GM23338 (cell line): ENCODE results near the gene SPRING1. TPM values are rescaled to one million over a fixed set of nuclear protein-coding genes. Genes with fewer than 3 reads are reported as not detected.

ENCODE experiments used
- ATAC-seq: fragments of 200-7000 bp; cut with Tn5 transposase; 3 replicates; pipeline ENCODE4 v1.9.1; 2020
- DNase-seq: peaks from one replicate; pipeline ENCODE4 v3.0.0-alpha.2; 2015; ENCODE audit warnings: low spot score
- H2AFZ ChIP-seq: fragments of 200-600 bp; sonication (generic); 2 replicates; pipeline ENCODE4 v1.8.0; 2016; ENCODE audit warnings: antibody characterized with exemption, mild to moderate bottlenecking, moderate library complexity
- H3F3A ChIP-seq: fragments of 200-600 bp; sonication (generic); replicated peaks from 2 replicates; pipeline ENCODE4 v1.8.0; 2017; ENCODE audit warnings: antibody characterized with exemption, mixed run types, low read depth
- H3K27ac ChIP-seq: fragments of 200-600 bp; sonication (generic); 2 replicates; pipeline ENCODE4 v1.6.1; 2016; ENCODE audit warnings: low read depth
- H3K27me3 ChIP-seq: fragments of 200-600 bp; sonication (generic); 2 replicates; pipeline ENCODE4 v1.8.0; 2016; ENCODE audit warnings: mild to moderate bottlenecking, mixed run types, moderate library complexity; ENCODE audit not compliant: insufficient read depth
- H3K36me3 ChIP-seq: fragments of 200-600 bp; sonication (generic); 2 replicates; pipeline ENCODE4 v1.8.0; 2016; ENCODE audit warnings: mild to moderate bottlenecking; ENCODE audit not compliant: insufficient read depth
- H3K4me1 ChIP-seq: fragments of 200-600 bp; sonication (generic); 2 replicates; pipeline ENCODE4 v1.8.0; 2016; ENCODE audit warnings: mild to moderate bottlenecking, moderate library complexity; ENCODE audit not compliant: insufficient read depth
- H3K4me2 ChIP-seq: fragments of 200-600 bp; sonication (generic); 2 replicates; pipeline ENCODE4 v1.7.1; 2017; ENCODE audit warnings: mixed run types
- H3K4me3 ChIP-seq: fragments of 200-600 bp; sonication (generic); 2 replicates; pipeline ENCODE4 v1.6.1; 2016; ENCODE audit warnings: mixed run types
- H3K79me2 ChIP-seq: fragments of 200-600 bp; sonication (generic); replicated peaks from 2 replicates; pipeline ENCODE4 v1.8.0; 2017; ENCODE audit warnings: mild to moderate bottlenecking; ENCODE audit not compliant: insufficient read depth
- H3K9me2 ChIP-seq: fragments of 200-600 bp; sonication (generic); 2 replicates; pipeline ENCODE4 v1.8.0; 2017; ENCODE audit not compliant: insufficient read depth
- H4K20me1 ChIP-seq: fragments of 200-600 bp; sonication (generic); replicated peaks from 2 replicates; pipeline ENCODE4 v1.8.0; 2017; ENCODE audit warnings: mild to moderate bottlenecking; ENCODE audit not compliant: insufficient read depth
- H3K27ac Mint-ChIP-seq: 2 replicates; pipeline ENCODE4 v1.8.0; 2020; ENCODE audit warnings: inconsistent platforms, mild to moderate bottlenecking, moderate library complexity, mixed read lengths
- H3K27me3 Mint-ChIP-seq: 3 replicates; pipeline ENCODE4 v1.8.0; 2022; ENCODE audit warnings: low read depth, mild to moderate bottlenecking, moderate library complexity, mixed read lengths, inconsistent platforms; ENCODE audit not compliant: insufficient read depth, poor library complexity
- H3K36me3 Mint-ChIP-seq: 3 replicates; pipeline ENCODE4 v1.8.0; 2021; ENCODE audit warnings: low read depth, mild to moderate bottlenecking, inconsistent platforms, moderate library complexity, mixed read lengths
- H3K4me1 Mint-ChIP-seq: 3 replicates; pipeline ENCODE4 v1.8.0; 2020; ENCODE audit warnings: mild to moderate bottlenecking, inconsistent platforms, mixed read lengths
- H3K4me3 Mint-ChIP-seq: 3 replicates; pipeline ENCODE4 v1.8.0; 2021; ENCODE audit warnings: moderate library complexity, mild to moderate bottlenecking, inconsistent platforms, mixed read lengths
- H3K9me3 Mint-ChIP-seq: 3 replicates; pipeline ENCODE4 v1.8.0; 2020; ENCODE audit warnings: moderate library complexity, mild to moderate bottlenecking, inconsistent platforms, mixed read lengths
- CREB1 ChIP-seq: fragments of 250-450 bp; sonication (Bioruptor Pico); IDR thresholded peaks from 2 replicates; pipeline ENCODE4 v1.5.0; 2020; ENCODE audit warnings: low read depth, mild to moderate bottlenecking, moderate library complexity
- CTCF ChIP-seq, 2 experiments: fragments of 200-600 bp in 1 of 2; sonication (generic) in 1 of 2; conservative IDR thresholded peaks; 2 replicates each; pipeline versions ENCODE4 v1.5.1 to v1.6.1; 2016 to 2017; ENCODE audit warnings: antibody characterized with exemption in 2 of 2, low read depth in 2 of 2, mild to moderate bottlenecking in 2 of 2, moderate library complexity in 1 of 2
- ETS1 ChIP-seq: IDR thresholded peaks from 2 replicates; pipeline ENCODE4 v1.6.1; 2016; ENCODE audit warnings: antibody characterized with exemption
- EZH2 ChIP-seq: fragments of 200-600 bp; sonication (generic); IDR thresholded peaks from one replicate; pipeline ENCODE4 v1.8.0; 2017; ENCODE audit warnings: antibody characterized with exemption, mild to moderate bottlenecking, low read depth; ENCODE audit not compliant: unreplicated experiment
- EZH2phosphoT487 ChIP-seq: fragments of 200-600 bp; sonication (generic); IDR thresholded peaks from one replicate; pipeline ENCODE4 v1.8.1; 2018; ENCODE audit warnings: antibody characterized with exemption; ENCODE audit not compliant: unreplicated experiment
- JUNB ChIP-seq: IDR thresholded peaks from one replicate; pipeline ENCODE4 v1.6.1; 2016; ENCODE audit warnings: antibody characterized with exemption; ENCODE audit not compliant: unreplicated experiment
- NANOG ChIP-seq: IDR thresholded peaks from 2 replicates; pipeline ENCODE4 v1.6.1; 2016; ENCODE audit warnings: antibody characterized with exemption, borderline replicate concordance
- POLR2AphosphoS5 ChIP-seq: IDR thresholded peaks from 2 replicates; pipeline ENCODE4 v1.6.1; 2016; ENCODE audit warnings: antibody characterized with exemption, low read depth
- REST ChIP-seq: IDR thresholded peaks from one replicate; pipeline ENCODE4 v1.6.1; 2018; ENCODE audit warnings: antibody characterized with exemption; ENCODE audit not compliant: unreplicated experiment
- STAT1 ChIP-seq: IDR thresholded peaks from one replicate; pipeline ENCODE4 v1.6.1; 2016; ENCODE audit warnings: antibody characterized with exemption; ENCODE audit not compliant: unreplicated experiment
- ZNF114 ChIP-seq: fragments of 250-450 bp; sonication (Bioruptor Pico); IDR thresholded peaks from 2 replicates; pipeline ENCODE4 v1.5.0; 2020; ENCODE audit warnings: mild to moderate bottlenecking, moderate library complexity
- ZNF331 ChIP-seq: fragments of 250-450 bp; sonication (Bioruptor Pico); IDR thresholded peaks from 2 replicates; pipeline ENCODE4 v1.5.0; 2020; ENCODE audit warnings: low read depth, mild to moderate bottlenecking, moderate library complexity
- polyA plus RNA-seq: library from polyadenylated mRNA; unstranded; fragments of >200 nt; fragmentation: Nextera tagmentation; extraction: Ambion mirVana; gene quantifications from 2 replicates; pipeline ENCODE4 v1.2.1, GENCODE V29; 2016
- total RNA-seq: library from RNA; depleted of rRNA; stranded (reverse); fragments of >200 nt; shearing (Covaris generic); gene quantifications from 2 replicates; pipeline ENCODE4 v1.2.3, GENCODE V29; 2014

The SPRING1 gene
- total and polyA plus RNA-seq, 2 experiments from 2014 or later: 8.2 to 57.1 TPM

GRCh38 chr12:116779597-116779996 is 41.7 kb upstream of the SPRING1 start:
- ATAC-seq: no peak
- H3K27ac Mint-ChIP-seq: no peak overlapping the region
- peaks cover 55% of the 10 kb centered on the region for H3K36me3 Mint-ChIP-seq
- no peaks in the 10 kb centered on the region for H3F3A ChIP-seq
- DNase-seq: no peak
- H4K20me1 ChIP-seq: no peaks in the 10 kb centered on the region; the same call in 1 of the 2 replicates
- no peak overlapping the region for H3K4me3 ChIP-seq
- H3K4me1 ChIP-seq: no peaks in the 10 kb centered on the region
- H3K27ac ChIP-seq: no peak overlapping the region
- no peaks in the 10 kb centered on the region for H3K9me2 ChIP-seq
- H3K79me2 ChIP-seq: no peaks in the 10 kb centered on the region
- H3K27me3 ChIP-seq: no peaks in the 10 kb centered on the region
- no peak overlapping the region for H3K4me3 Mint-ChIP-seq
- H2AFZ ChIP-seq: no peak overlapping the region
- no peaks in the 10 kb centered on the region; the same call in 1 of the 3 replicates for H3K9me3 Mint-ChIP-seq
- peaks cover 4% of the 10 kb centered on the region; the same call in 1 of the 3 replicates for H3K4me1 Mint-ChIP-seq
- peaks cover 13% of the 10 kb centered on the region; the same call in 1 of the 2 replicates for H3K36me3 ChIP-seq
- H3K4me2 ChIP-seq: no peak overlapping the region
- TF ChIP-seq CTCF (conservative IDR thresholded peaks at IDR 0.05; ENCODE audit: low read depth in 2 of 2): no peak
- no peaks in the 10 kb centered on the region for H3K27me3 Mint-ChIP-seq

- no peaks in the 10 kb centered on the region for H4K20me1 ChIP-seq
- no peaks in the 10 kb centered on the region; the same call in 1 of the 3 replicates for H3K9me3 Mint-ChIP-seq
- H3K27me3 Mint-ChIP-seq: no peaks in the 10 kb centered on the region
Observed at GRCh38 chr12:116777245-116777644, 39.4 kb upstream of the SPRING1 start.

GRCh38 chr12:116774020-116774419 is 36.2 kb upstream of the SPRING1 start:
- H3K27ac Mint-ChIP-seq: no peak overlapping the region
- no peaks in the 10 kb centered on the region; the same call in 1 of the 3 replicates for H3K9me3 Mint-ChIP-seq
- peaks cover 4% of the 10 kb centered on the region; the same call in 1 of the 3 replicates for H3K4me1 Mint-ChIP-seq
- no peak for ATAC-seq
- H3K27me3 Mint-ChIP-seq: no peaks in the 10 kb centered on the region
- Histone ChIP-seq H2AFZ (no peak overlapping the region), H3K36me3 (no peaks in the 10 kb centered on the region), H3K4me2 (no peak overlapping the region), H3K27me3 (no peaks in the 10 kb centered on the region), H3K4me1 (no peaks in the 10 kb centered on the region), H3K27ac (no peak overlapping the region), H3K4me3 (no peak overlapping the region), H3K9me2 (no peaks in the 10 kb centered on the region), H3F3A (no peaks in the 10 kb centered on the region), H4K20me1 (no peaks in the 10 kb centered on the region), H3K79me2 (no peaks in the 10 kb centered on the region)
- no peak for DNase-seq
- peaks cover 29% of the 10 kb centered on the region for H3K36me3 Mint-ChIP-seq
- no peak overlapping the region for H3K4me3 Mint-ChIP-seq
- TF ChIP-seq EZH2: no peak
- TF ChIP-seq STAT1: no peak
- no peak for TF ChIP-seq REST
- TF ChIP-seq JUNB: no peak
- TF ChIP-seq EZH2phosphoT487: no peak
- no peak for TF ChIP-seq ZNF331 (CRISPR knock-in tag)
- no peak for TF ChIP-seq ZNF114 (CRISPR knock-in tag)
- TF ChIP-seq POLR2AphosphoS5: no peak
- TF ChIP-seq NANOG: no peak

More at GRCh38 chr12:116777245-116777644, 39.4 kb upstream of the SPRING1 start:
- no peak for ATAC-seq
- no peak for TF ChIP-seq STAT1
- TF ChIP-seq CREB1: no peak
- TF ChIP-seq POLR2AphosphoS5: no peak
- TF ChIP-seq ETS1: no peak
- Mint-ChIP-seq H3K36me3 (peaks cover 47% of the 10 kb centered on the region), H3K27ac (no peak overlapping the region), H3K4me1 (peaks cover 4% of the 10 kb centered on the region; the same call in 1 of the 3 replicates), H3K4me3 (no peak overlapping the region)
- Histone ChIP-seq H3K79me2 (no peaks in the 10 kb centered on the region), H3K4me1 (no peaks in the 10 kb centered on the region), H2AFZ (no peak overlapping the region), H3K9me2 (no peaks in the 10 kb centered on the region), H3K27ac (no peak overlapping the region), H3K27me3 (no peaks in the 10 kb centered on the region), H3K4me3 (no peak overlapping the region), H3F3A (no peaks in the 10 kb centered on the region), H3K4me2 (no peak overlapping the region), H3K36me3 (0 out of 2 replicates have a peak, but pooled peaks cover 13% of the 10 kb centered on the region)
- DNase-seq: no peak
